HepG2 (cell line): ENCODE data around the gene ERMP1. TPM values are rescaled to one million over a fixed set of nuclear protein-coding genes. Genes with fewer than 3 reads are reported as not detected.
A peak's percentile ranks its signal among the peaks of the same experiment; 100 is the strongest.

ENCODE experiments used
- AHDC1 ChIP-seq: sonication (generic); formaldehyde crosslinking; IDR thresholded peaks from 2 replicates; pipeline ENCODE4 v1.5.1; 2020; ENCODE audit warnings: mild to moderate bottlenecking, missing genetic modification reagents, borderline replicate concordance
- BORCS8-MEF2B ChIP-seq: sonication (generic); formaldehyde crosslinking; IDR thresholded peaks from 2 replicates; pipeline ENCODE4 v1.8.0; 2022; ENCODE audit warnings: mild to moderate bottlenecking, missing genetic modification reagents
- DZIP1 ChIP-seq: sonication (generic); formaldehyde crosslinking; IDR thresholded peaks from 2 replicates; pipeline ENCODE4 v1.5.0; 2020; ENCODE audit warnings: mild to moderate bottlenecking, missing genetic modification reagents
- FOXP1 ChIP-seq, 2 experiments: fragments of 450-650 bp in 1 of 2; IDR thresholded peaks; 2 replicates each; pipeline ENCODE4 v1.6.1; 2017 to 2018; ENCODE audit warnings: antibody characterized with exemption in 1 of 2
- GMEB2 ChIP-seq: IDR thresholded peaks from 2 replicates; pipeline ENCODE4 v1.6.1; 2016; ENCODE audit warnings: missing biosample characterization, missing genetic modification reagents, low read depth
- HMG20B ChIP-seq: conservative IDR thresholded peaks from 2 replicates; pipeline ENCODE4 v1.6.1; 2016; ENCODE audit warnings: missing genetic modification reagents, missing compliant biosample characterization
- HOXA9 ChIP-seq: sonication (generic); formaldehyde crosslinking; IDR thresholded peaks from 2 replicates; pipeline ENCODE4 v1.8.1; 2022; ENCODE audit warnings: missing genetic modification reagents, mild to moderate bottlenecking, moderate library complexity, borderline replicate concordance
- KAT7 ChIP-seq: IDR thresholded peaks from 2 replicates; pipeline ENCODE4 v1.6.1; 2018; ENCODE audit warnings: borderline replicate concordance, missing compliant biosample characterization
- KDM5B ChIP-seq: sonication (generic); formaldehyde crosslinking; IDR thresholded peaks from 2 replicates; pipeline ENCODE4 v1.4.0; 2020; ENCODE audit warnings: missing genetic modification reagents, mild to moderate bottlenecking, borderline replicate concordance
- MEIS1 ChIP-seq: sonication (generic); formaldehyde crosslinking; IDR thresholded peaks from 2 replicates; pipeline ENCODE4 v1.9.0; 2021; ENCODE audit warnings: mild to moderate bottlenecking, missing genetic modification reagents, moderate library complexity, borderline replicate concordance
- NFE2L1 ChIP-seq: sonication (generic); formaldehyde crosslinking; IDR thresholded peaks from 2 replicates; pipeline ENCODE4 v1.4.0; 2020; ENCODE audit warnings: missing genetic modification reagents, mild to moderate bottlenecking, borderline replicate concordance
- NR2F2 ChIP-seq: IDR thresholded peaks from 2 replicates; pipeline ENCODE4 v1.6.1; 2012; ENCODE audit warnings: low read depth, inconsistent platforms, borderline replicate concordance
- POGZ ChIP-seq: sonication (generic); formaldehyde crosslinking; IDR thresholded peaks from 2 replicates; pipeline ENCODE4 v1.4.0; 2020; ENCODE audit warnings: mild to moderate bottlenecking, missing genetic modification reagents
- POLR2G ChIP-seq: fragments of 200-400 bp; formaldehyde crosslinking; IDR thresholded peaks from 2 replicates; pipeline ENCODE4 v1.6.1; 2018; ENCODE audit warnings: mild to moderate bottlenecking, low read depth, low read length, moderate library complexity
- REPIN1 ChIP-seq: sonication (generic); formaldehyde crosslinking; IDR thresholded peaks from 2 replicates; pipeline ENCODE4 v1.8.0; 2022; ENCODE audit warnings: missing genetic modification reagents, low read depth, mild to moderate bottlenecking, borderline replicate concordance
- SP140L ChIP-seq: sonication (generic); formaldehyde crosslinking; IDR thresholded peaks from 2 replicates; pipeline ENCODE4 v1.4.0; 2020; ENCODE audit warnings: missing genetic modification reagents, borderline replicate concordance
- SP5 ChIP-seq: IDR thresholded peaks from 2 replicates; pipeline ENCODE4 v1.6.1; 2016; ENCODE audit warnings: low read depth, borderline replicate concordance
- ZNF138 ChIP-seq: sonication (generic); formaldehyde crosslinking; IDR thresholded peaks from 2 replicates; pipeline ENCODE4 v1.5.0; 2020; ENCODE audit warnings: mild to moderate bottlenecking, low read depth, missing genetic modification reagents
- ZNF652 ChIP-seq: IDR thresholded peaks from 2 replicates; pipeline ENCODE4 v1.6.1; 2016; ENCODE audit warnings: low read depth, borderline replicate concordance
- ZNF678 ChIP-seq: sonication (generic); formaldehyde crosslinking; IDR thresholded peaks from 2 replicates; pipeline ENCODE4 v1.4.0; 2020; ENCODE audit warnings: mild to moderate bottlenecking, missing genetic modification reagents
- polyA plus RNA-seq, 8 experiments: library from polyadenylated mRNA; depleted of rRNA in 3 of 8; stranded (reverse) in 7 of 8; unstranded in 1 of 8; fragments of >200 nt; fragmentation: Illumina TruSeq in 4 of 8; extraction: Trizol in 4 of 8; gene quantifications; 2 replicates each; pipeline versions ENCODE4 v1.2.1 to v1.2.3, GENCODE V29; 2011 to 2016; ENCODE audit warnings: low read depth in 4 of 8, missing spikeins in 1 of 8, mixed read lengths in 1 of 8; ENCODE audit not compliant: insufficient read depth in 1 of 8
- total RNA-seq, 5 experiments: library from RNA; depleted of rRNA; stranded (reverse); fragments of >200 nt; fragmentation: Illumina TruSeq; extraction: Trizol; gene quantifications; 2 replicates each; pipeline ENCODE4 v1.2.3, GENCODE V29; 2016; ENCODE audit warnings: low read depth in 1 of 5

ERMP1 gene
- total and polyA plus RNA-seq, 2 of the 13 experiments (the other 11 are each of a cell fraction or from before 2014, with no cell fraction given) = 40.9 to 65.4 TPM

GRCh38 chr9:5843794-5844471 lies 11.0 kb upstream of the ERMP1 start (continued):
- TF ChIP-seq NFE2L1 (CRISPR knock-in tag) (no peak), HMG20B (CRISPR knock-in tag) (no peak), POLR2G (peak; percentile 59), REPIN1 (CRISPR knock-in tag) (no peak), NR2F2 (no peak), SP5 (CRISPR knock-in tag) (peak; percentile 39; the same call in 1 of the 2 replicates), POGZ (CRISPR knock-in tag) (peak; percentile 75), FOXP1 (IDR thresholded peaks at IDR 0.05) (no peak), FOXP1 (CRISPR knock-in tag; IDR thresholded peaks at IDR 0.05) (peak; percentile 60), KAT7 (CRISPR knock-in tag) (no peak), GMEB2 (CRISPR knock-in tag) (no peak), AHDC1 (CRISPR knock-in tag) (peak; percentile 40; the same call in 1 of the 2 replicates), ZNF138 (CRISPR knock-in tag) (no peak), SP140L (CRISPR knock-in tag) (no peak), MEIS1 (CRISPR knock-in tag) (no peak), DZIP1 (CRISPR knock-in tag) (no peak), HOXA9 (CRISPR knock-in tag) (no peak), BORCS8-MEF2B (CRISPR knock-in tag) (no peak), ZNF652 (CRISPR knock-in tag) (no peak), ZNF678 (CRISPR knock-in tag) (no peak), KDM5B (CRISPR knock-in tag) (no peak)
